GM15510 (cell line): Measurements from ENCODE around the gene AQP12A.

Experiments used
- POLR2A ChIP-seq: IDR thresholded peaks from 3 replicates; pipeline ENCODE4 v1.6.1; 2011; ENCODE audit warnings: borderline replicate concordance; ENCODE audit not compliant: insufficient read length; ENCODE audit errors: extremely low read depth

Gene AQP12A

GRCh38 chr2:240687045-240687740 lies 4.5 kb upstream of the AQP12A start:
- TF ChIP-seq POLR2A = no peak

GRCh38 chr2:240687741-240688552 lies 3.7 kb upstream of the AQP12A start:
- TF ChIP-seq POLR2A = no peak

- TF ChIP-seq POLR2A = no peak
Measured at GRCh38 chr2:240688553-240688919, 3.1 kb upstream of the AQP12A start.

DNA sequence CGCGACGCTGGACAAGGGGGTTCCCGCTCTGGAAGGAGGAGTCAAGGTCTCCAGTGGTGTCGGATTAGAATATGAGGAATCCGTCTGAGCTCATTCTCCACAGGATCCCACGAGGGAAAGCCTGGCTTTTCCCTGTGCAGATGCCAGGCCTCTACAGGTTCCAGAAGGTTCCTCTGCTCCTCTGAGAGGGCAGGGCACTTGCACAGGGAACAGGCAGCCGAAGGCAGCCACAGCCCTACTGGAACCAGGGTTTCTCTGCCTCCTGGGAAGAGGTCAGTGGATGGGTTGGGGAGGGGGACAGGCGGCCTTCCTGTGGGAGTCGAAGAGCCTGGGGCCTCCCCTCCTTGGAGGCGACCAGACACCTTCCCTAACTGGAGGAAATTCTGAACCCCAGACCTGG lies 1.7 kb upstream of the AQP12A start:
- no peak for TF ChIP-seq POLR2A

- no peak for TF ChIP-seq POLR2A
Measured at GRCh38 chr2:240701091-240701735, 9.5 kb downstream of the AQP12A start.

DNA sequence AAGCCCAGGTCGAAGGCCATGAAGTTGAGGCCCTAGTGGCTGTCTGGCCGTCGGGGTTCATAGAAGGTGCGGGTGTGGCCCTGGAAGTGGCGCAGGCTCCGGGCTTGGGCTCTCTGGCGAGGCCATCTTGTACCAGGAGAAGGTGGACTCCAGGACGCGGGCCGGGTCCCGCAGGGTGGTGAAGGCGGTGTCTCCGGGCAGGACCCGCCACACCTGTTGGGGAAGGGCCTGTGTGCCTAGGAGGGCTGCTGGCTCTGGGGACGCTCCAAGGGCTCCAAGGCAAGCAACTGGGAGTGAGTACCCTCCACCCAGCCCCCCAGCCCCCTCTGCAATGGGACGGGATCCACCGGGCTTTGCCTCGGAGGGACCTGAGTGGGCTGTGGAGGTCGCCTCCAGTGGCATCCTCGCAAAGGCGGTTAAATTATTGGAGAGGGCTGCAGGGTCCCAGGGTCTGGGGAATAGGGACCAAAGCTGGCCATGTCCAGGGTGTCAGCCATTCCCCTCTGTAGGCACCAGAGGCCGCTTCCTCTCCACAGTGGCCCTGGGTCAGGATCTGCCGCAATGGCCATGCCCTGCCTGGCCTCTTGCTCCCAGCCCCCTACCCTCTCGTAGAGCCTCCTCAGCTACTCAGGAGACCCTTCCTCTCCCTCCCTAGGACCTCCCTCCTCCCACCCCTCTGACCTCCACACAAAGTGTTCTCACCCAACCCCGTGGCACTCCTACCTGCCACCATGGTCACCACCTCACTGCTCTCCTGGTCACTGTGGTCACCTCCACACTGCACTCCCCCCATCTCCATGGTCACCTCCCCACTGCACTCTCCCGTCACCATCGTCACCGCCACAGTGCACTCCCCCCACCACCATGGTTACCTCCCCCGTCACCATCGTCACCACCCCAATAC lies 10.3 kb downstream of the AQP12A start:
- TF ChIP-seq POLR2A = no peak

DNA sequence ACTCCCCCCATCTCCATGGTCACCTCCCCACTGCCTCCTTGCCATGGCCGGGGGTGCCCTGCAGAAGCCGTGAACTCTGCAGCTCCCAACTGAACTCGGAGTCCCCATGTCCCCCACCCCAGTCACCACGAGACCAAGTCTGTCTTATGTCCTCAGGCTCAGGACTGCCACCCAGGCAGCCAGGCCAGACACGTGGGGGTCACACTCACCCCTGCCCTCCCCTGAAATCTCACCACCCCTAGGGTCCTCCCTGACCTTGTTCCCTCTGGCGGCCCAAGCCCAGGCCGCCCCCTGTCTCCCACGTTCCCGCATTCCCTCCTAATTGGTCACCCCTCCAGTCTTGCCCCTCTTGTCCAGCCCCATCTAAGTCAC lies 11.0 kb downstream of the AQP12A start:
- TF ChIP-seq POLR2A = no peak

DNA sequence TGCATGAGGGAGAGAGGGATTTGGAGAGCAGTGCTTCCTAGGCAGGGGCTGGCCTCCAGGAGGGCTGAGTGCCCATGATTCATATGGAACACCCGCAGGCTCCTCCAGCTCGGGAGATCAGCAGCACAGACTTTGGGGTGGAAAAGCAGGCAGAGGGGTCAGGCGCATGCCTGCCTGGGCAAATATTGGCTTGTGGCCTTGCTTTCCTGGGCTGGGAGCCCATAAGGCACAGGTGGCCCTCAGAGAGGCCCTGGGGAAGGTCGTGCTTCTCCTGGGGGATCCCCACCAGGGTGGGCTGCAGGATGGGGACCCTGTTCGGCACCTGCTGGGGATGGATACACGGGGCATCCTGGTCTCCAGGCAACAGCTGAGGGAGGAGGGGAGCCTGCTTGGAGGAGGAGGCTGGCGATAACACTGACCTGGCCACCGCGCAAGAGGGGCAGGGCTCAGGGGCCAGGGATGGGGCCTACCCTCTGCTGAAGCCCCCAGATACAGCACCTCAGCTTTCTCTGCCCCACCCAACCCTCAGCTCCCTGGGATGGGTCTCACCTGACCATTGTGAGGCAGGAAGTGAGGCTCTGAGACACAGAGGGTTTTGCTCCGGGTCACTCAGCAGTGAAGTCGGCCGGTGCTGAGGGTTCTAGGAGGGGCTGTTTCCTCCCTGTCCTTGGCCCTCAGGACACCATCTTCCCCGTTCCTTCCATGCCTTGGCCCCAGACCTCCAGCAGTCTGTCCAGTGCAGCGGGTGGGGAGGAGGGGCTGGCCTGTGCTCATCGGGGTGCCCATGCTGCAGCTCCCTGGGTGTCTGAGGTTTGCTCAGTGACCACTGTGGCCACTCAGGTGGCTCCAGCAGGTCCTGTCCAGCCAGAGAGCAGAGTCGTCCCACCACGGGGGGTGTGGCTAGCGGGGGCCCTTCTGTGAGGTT lies 12.0 kb downstream of the AQP12A start:
- TF ChIP-seq POLR2A = no peak

DNA sequence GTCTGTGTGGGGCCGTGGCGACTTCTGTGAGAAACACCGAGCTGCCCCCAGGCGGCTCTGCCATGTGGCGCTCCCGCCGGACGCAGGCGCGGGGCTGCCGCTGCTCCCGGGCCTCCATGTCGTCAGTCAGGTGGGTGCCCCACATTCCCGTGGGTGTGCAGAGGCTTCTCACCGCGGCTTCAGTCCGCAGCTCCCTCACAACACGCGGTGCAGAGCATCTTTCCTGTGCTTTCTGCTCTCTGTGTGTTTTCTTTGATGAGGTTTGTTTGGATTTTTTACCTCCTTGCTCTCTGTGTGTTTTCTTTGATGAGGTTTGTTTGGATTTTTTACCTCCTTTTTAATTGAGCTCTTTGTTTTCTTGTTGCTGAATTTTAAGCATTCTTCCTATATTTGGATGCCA lies 13.0 kb downstream of the AQP12A start:
- no peak for TF ChIP-seq POLR2A

DNA sequence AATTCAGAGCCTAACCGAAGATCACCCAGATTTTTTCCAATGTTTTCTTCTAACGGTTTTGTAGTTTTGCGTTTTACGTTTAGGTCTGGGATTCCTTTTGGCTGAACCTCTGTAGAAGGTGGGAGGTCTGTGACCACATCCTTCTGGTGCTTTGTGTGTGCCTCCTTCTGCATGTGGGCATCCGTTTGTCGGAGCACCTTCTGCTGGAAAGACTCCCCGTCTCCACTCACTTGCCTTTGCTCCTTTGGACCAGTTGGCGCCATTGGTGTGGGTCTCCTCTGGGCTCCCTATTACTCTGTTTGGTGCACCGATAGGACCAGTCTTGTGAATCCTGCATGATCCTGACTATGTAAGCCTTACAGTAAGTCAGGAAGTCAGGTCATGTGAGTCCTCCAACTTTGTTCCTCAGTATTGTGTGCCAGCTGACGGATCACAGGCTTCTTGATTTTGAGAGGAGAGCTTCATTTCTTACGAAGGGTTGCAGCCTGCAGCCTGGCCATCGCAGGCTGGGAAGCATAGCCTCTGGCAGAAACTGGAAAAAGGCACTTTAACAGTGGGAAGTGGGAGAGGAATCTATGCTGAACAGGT lies 13.6 kb downstream of the AQP12A start:
- no peak for TF ChIP-seq POLR2A

GRCh38 chr2:240707043-240707756 lies 15.5 kb downstream of the AQP12A start:
- no peak for TF ChIP-seq POLR2A

DNA sequence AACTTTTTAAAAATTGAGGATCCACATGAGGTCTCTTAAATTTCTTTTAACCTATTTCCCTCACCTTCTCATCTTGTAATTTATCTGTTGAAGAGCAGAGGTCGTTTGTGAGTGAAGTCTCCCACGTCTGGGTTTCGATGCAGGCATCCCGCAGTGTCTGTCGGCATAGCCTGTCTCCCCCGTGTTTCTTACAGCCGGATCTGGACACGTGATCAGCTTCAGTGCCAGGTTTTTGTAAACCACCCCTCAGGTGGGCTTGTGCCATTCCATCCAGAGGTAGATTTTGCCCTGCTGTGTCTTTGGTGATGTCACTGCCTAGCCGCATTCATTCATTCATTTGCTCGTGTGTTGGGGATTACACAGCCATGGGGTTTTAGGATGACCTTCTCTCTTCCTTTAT lies 16.2 kb downstream of the AQP12A start:
- TF ChIP-seq POLR2A = no peak

DNA sequence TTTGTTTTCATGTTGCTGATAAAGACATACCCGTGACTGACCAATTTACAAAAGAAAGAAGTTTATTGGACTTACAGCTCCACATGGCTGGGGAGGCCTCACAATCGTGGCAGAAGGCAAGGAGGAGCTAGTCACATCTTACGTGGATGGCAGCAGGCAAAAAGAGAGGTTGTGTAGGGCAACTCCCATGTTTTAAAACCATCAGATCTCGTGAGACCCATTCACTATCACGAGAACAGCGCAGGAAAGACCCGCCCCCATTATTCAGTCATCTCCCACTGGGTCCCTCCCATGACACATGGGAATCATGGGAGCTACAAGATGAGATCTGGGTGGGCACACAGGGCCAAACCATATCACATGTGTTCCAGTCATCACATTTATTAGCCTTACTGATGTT lies 16.8 kb downstream of the AQP12A start:
- TF ChIP-seq POLR2A = no peak
